Measurements from ENCODE around the gene CRYBG2.

- TF ChIP-seq CTCF (IDR thresholded peaks at IDR 0.05; ENCODE audit: low read length) (no peak), EZH2phosphoT487 (IDR thresholded peaks at IDR 0.05; ENCODE audit: low read length) (no peak), EZH2 (optimal IDR thresholded peaks at IDR 0.05; ENCODE audit: low read depth, low read length) (no peak)
These were observed 36.8 kb downstream of the CRYBG2 start for GRCh38 chr1:26317146-26317545.
